PC-9 (cell line): ENCODE results near the gene HELZ2. TPM values are rescaled to one million over a fixed set of nuclear protein-coding genes. Genes with fewer than 3 reads are reported as not detected.

Experiments
- BruUV-seq: library from RNA; stranded (reverse); fragments of 400-500 nt; replicated peaks from 2 replicates; lab custom pipeline; 2021; lab: Mats Ljungman, UMichigan
- CTCF ChIA-PET: fragments of 300-600 bp; sonication (Branson Sonifier 250); formaldehyde crosslinking; loops from one replicate; lab custom pipeline; 2022; ENCODE audit warnings: antibody characterized with exemption; lab: Charles Lee
- POLR2A ChIA-PET: fragments of 300-600 bp; sonication (Branson Sonifier 250); formaldehyde crosslinking; loops from one replicate; lab custom pipeline; 2022; ENCODE audit warnings: antibody characterized with exemption; ENCODE audit not compliant: unreplicated experiment; lab: Charles Lee
- DNase-seq, 2 experiments: peaks; one replicate each; pipeline versions ENCODE4 v3.0.0 to v3.0.0-alpha.2; 2015 to 2022; ENCODE audit warnings: mixed read lengths in 1 of 2
- H2AFZ ChIP-seq: fragments of 200-600 bp; sonication (generic); 2 replicates; pipeline ENCODE4 v1.8.1; 2017; ENCODE audit warnings: antibody characterized with exemption
- H3F3A ChIP-seq: fragments of 200-600 bp; sonication (generic); 2 replicates; pipeline ENCODE4 v1.8.1; 2017; ENCODE audit warnings: antibody characterized with exemption, mild to moderate bottlenecking, low read depth; ENCODE audit not compliant: insufficient read depth
- H3K27ac ChIP-seq: fragments of 200-600 bp; sonication (generic); 2 replicates; pipeline ENCODE4 v1.6.1; 2016; ENCODE audit warnings: mixed run types
- H3K27me3 ChIP-seq: fragments of 200-600 bp; sonication (generic); 2 replicates; pipeline ENCODE4 v1.6.1; 2016; ENCODE audit warnings: low read depth, mixed run types; ENCODE audit not compliant: insufficient read depth
- H3K36me3 ChIP-seq: fragments of 200-600 bp; sonication (generic); 2 replicates; pipeline ENCODE4 v1.6.1; 2016; ENCODE audit warnings: low read depth, mixed run types
- H3K4me1 ChIP-seq: fragments of 200-600 bp; sonication (generic); replicated peaks from 2 replicates; pipeline ENCODE4 v1.6.1; 2016; ENCODE audit warnings: mixed run types; ENCODE audit not compliant: insufficient read depth
- H3K4me2 ChIP-seq: fragments of 200-600 bp; sonication (generic); 2 replicates; pipeline ENCODE4 v1.6.1; 2017; ENCODE audit warnings: mixed run types
- H3K4me3 ChIP-seq: fragments of 200-600 bp; sonication (generic); 2 replicates; pipeline ENCODE4 v1.6.1; 2016; ENCODE audit warnings: mixed run types
- H3K79me2 ChIP-seq: fragments of 200-600 bp; sonication (generic); 2 replicates; pipeline ENCODE4 v1.6.1; 2017; ENCODE audit warnings: low read depth, mixed run types
- H3K9me2 ChIP-seq: fragments of 200-600 bp; sonication (generic); 2 replicates; pipeline ENCODE4 v1.8.1; 2017; ENCODE audit warnings: mild to moderate bottlenecking; ENCODE audit not compliant: insufficient read depth
- H3K9me3 ChIP-seq: fragments of 200-600 bp; sonication (generic); 2 replicates; pipeline ENCODE4 v1.8.1; 2016; ENCODE audit warnings: low read depth; ENCODE audit not compliant: insufficient read depth
- H4K20me1 ChIP-seq: fragments of 200-600 bp; sonication (generic); 2 replicates; pipeline ENCODE4 v1.8.1; 2017; ENCODE audit not compliant: insufficient read depth
- CTCF ChIP-seq: fragments of 200-600 bp; sonication (generic); conservative IDR thresholded peaks from 2 replicates; pipeline ENCODE4 v1.6.1; 2017; ENCODE audit warnings: mixed run types, antibody characterized with exemption, mild to moderate bottlenecking, moderate library complexity
- EZH2 ChIP-seq: fragments of 200-600 bp; sonication (generic); IDR thresholded peaks from 2 replicates; pipeline ENCODE4 v1.8.0; 2017; ENCODE audit warnings: antibody characterized with exemption, low read depth
- intact Hi-C: fragments of 100-400 bp; cut with micrococcal nuclease; formaldehyde crosslinking; loops from one replicate; pipeline ENCODE4 v1.10.0; 2022; ENCODE audit not compliant: unreplicated experiment
- total RNA-seq: library from RNA; stranded (reverse); gene quantifications from 2 replicates; pipeline ENCODE4 v1.2.3, GENCODE V29; 2021

Gene HELZ2
- total RNA-seq, 1 experiment from 2014 or later: 33.7 TPM

GRCh38 chr20:63594043-63594561 is 20.1 kb upstream of the HELZ2 start:
- Histone ChIP-seq H3K4me3 (no peak overlapping the region), H3K27me3 (no peaks in the 10 kb centered on the region), H3K36me3 (no peaks in the 10 kb centered on the region), H3K79me2 (no peaks in the 10 kb centered on the region), H3K4me1 (no peaks in the 10 kb centered on the region), H2AFZ (no peak overlapping the region), H3K4me2 (no peak overlapping the region), H3F3A (peaks cover 8% of the 10 kb centered on the region; the same call in 1 of the 2 replicates), H3K9me2 (no peaks in the 10 kb centered on the region), H3K9me3 (no peaks in the 10 kb centered on the region), H3K27ac (no peak overlapping the region), H4K20me1 (no peaks in the 10 kb centered on the region; the same call in 1 of the 2 replicates)
- CTCF ChIA-PET: no interaction called here
- no TSS peak for BruUV-seq
- no peak for TF ChIP-seq CTCF
- TF ChIP-seq EZH2: no peak
- intact Hi-C loops: no loop called here
- POLR2A ChIA-PET: no interaction called here
- DNase-seq: no peak

- BruUV-seq: no TSS peak
- TF ChIP-seq CTCF (no peak), EZH2 (no peak)
- H2AFZ ChIP-seq: no peak overlapping the region
- intact Hi-C loops: no loop called here
- H3K79me2 ChIP-seq: no peaks in the 10 kb centered on the region
- no peaks in the 10 kb centered on the region for H3K9me2 ChIP-seq
- H3K27ac ChIP-seq: no peak overlapping the region
- DNase-seq: no peak
- CTCF ChIA-PET: interaction anchor here (0.5 kb wide), 1 partner anchor 274 kb away, joined by 5 read pairs; no protein-coding TSS in a partner anchor
- no peaks in the 10 kb centered on the region for H3K36me3 ChIP-seq
- H3K4me1 ChIP-seq: no peaks in the 10 kb centered on the region
- POLR2A ChIA-PET: no interaction called here
- no peak overlapping the region for H3K4me2 ChIP-seq
- H3K4me3 ChIP-seq: no peak overlapping the region
- H3F3A ChIP-seq: peaks cover 14% of the 10 kb centered on the region; the same call in 1 of the 2 replicates
- no peaks in the 10 kb centered on the region for H3K27me3 ChIP-seq
- H4K20me1 ChIP-seq: no peaks in the 10 kb centered on the region; the same call in 1 of the 2 replicates
- no peaks in the 10 kb centered on the region for H3K9me3 ChIP-seq
Measured at GRCh38 chr20:63592661-63593060, 18.6 kb upstream of the HELZ2 start.

- H3K27me3 ChIP-seq: no peaks in the 10 kb centered on the region
- no TSS peak for BruUV-seq
- TF ChIP-seq CTCF: no peak
- no peak for TF ChIP-seq EZH2
- no peaks in the 10 kb centered on the region for H3K9me3 ChIP-seq
- H3K36me3 ChIP-seq: no peaks in the 10 kb centered on the region
- H3K9me2 ChIP-seq: no peaks in the 10 kb centered on the region
- H3K79me2 ChIP-seq: no peaks in the 10 kb centered on the region
- intact Hi-C loops: no loop called here
- H3K4me3 ChIP-seq: no peak overlapping the region
- no peaks in the 10 kb centered on the region for H3K4me1 ChIP-seq
- H3K4me2 ChIP-seq: no peak overlapping the region
- peaks cover 15% of the 10 kb centered on the region; the same call in 1 of the 2 replicates for H3F3A ChIP-seq
- no peaks in the 10 kb centered on the region; the same call in 1 of the 2 replicates for H4K20me1 ChIP-seq
- ChIA-PET POLR2A (interaction anchor here (0.6 kb wide), 1 partner anchor 37 kb away, joined by 3 read pairs; no protein-coding TSS in a partner anchor), CTCF (no interaction called here)
- DNase-seq: no peak
- no peak overlapping the region for H3K27ac ChIP-seq
- no peak overlapping the region for H2AFZ ChIP-seq
Measured at GRCh38 chr20:63591786-63592355, 17.8 kb upstream of the HELZ2 start.
